GM18520 (cell line): ENCODE results near the gene LRRTM2.
"Not testable (repeated sequence)": the region's sequence is repeated elsewhere in the genome, so short reads cannot be mapped to it uniquely, and the experiment has no call there.

Experiments used
- ATAC-seq: cut with Tn5 transposase; IDR thresholded peaks from one replicate; pipeline ENCODE4 v1.9.1; 2021; ENCODE audit not compliant: unreplicated experiment

The LRRTM2 gene

DNA sequence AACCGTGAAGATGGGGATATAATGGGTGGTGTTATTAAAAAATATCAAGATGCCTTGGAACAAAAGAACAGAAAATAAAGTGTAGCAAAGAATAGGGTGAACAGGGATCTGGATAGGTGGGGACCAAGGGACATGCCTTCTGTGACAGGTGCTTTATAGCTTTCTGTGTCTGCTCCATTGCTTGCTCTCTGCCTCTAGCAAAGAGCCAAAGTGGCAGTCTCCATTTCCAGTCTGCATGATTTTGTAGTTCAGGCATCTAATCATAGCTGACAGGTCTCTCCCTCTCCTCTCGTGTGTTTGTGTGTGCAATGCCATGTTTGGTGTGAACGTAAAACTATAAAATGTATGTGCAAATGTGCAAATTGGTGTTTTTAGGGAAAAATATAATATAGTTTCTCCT is 35.0 kb downstream of the LRRTM2 start:
- no peak for ATAC-seq

DNA sequence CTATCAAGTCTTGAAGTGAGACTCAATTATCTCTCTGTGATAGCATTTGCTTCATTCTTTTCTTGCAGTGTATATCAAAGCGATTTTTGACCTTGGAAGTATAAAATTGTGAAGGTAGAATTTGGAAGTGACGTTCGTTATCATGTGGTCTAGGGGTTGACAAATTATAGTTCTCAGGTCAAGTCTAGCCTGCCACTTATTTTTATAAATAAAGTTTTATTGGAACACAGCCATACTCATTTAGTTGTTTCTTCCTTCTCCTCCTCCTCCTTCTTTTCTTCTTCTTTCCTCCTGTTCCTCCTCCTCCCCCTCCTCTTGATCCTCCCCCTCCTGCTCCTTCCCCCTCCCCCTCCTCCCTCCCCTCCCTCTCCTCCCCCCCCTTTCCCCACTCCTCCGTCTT is 38.0 kb downstream of the LRRTM2 start:
- no peak for ATAC-seq

DNA sequence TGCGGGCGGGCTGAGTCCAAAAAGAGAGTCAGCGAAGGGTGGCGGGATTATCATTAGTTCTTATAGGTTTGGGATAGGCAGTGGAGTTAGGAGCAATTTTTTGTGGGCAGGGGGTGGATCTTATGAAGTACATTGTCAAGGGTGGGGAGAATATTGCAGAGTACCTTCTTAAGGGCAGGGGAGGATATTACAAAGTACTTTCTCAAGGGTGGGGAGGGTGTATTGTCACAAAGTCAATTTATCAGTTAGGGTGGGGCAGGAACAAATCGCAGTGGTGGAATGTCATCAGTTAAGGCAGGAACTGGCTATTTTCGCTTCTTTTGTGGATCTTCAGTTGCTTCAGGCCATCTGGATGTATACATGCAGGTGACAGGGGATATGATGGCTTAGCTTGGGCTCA is 40.3 kb downstream of the LRRTM2 start:
- not testable (repeated sequence) for ATAC-seq

DNA sequence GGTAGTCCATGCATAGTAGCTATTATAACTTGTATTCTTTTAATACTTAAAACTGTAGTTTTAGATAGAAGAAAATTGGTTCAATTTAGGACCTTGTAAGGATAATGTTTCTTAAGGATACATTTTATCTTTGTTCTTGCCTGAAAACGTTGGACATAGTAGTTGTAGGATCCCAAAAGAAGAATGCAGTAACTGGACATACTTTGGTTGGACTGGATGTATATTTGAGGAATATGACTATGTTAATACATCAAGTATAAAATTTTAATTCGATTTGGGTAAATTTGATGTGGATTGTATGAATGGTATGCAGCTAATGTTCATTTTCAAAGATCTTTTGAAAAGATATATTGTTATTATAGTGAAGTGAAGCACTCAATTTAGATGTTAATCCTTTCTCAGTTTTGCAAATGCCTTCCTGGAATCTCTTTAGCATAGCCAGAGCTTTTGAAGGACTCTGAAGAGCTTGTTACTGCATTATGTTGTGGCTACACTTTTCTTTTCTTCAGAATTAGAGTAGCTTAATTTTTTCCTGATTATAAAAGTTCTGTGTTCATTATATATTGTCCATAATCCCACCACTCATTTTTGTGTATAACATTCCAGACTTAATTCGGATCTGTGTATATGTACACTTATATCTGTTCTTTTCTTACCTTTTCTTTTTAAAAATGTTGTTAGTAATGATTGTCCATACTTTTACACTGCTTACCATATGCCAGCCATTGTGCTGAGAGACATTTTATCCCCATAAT is 41.2 kb downstream of the LRRTM2 start:
- ATAC-seq, result no peak

DNA sequence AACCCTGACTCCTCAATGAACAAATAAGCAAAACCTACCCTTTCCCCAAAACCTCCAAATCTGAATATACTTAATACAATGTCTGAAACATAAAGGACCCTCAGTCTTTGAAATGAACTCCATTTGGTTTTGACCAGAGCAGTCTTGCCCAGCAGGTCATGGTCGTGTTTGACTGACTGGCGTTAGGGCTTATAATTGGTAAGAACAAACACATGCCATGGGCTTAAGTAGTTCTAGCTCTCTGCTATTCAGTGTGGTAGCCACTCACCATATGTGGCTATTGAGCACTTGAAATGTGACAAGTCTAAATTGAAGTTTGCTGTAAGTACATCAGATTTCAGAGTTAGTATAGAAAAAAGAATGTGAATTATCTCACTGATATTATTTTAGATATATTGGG is 42.1 kb downstream of the LRRTM2 start:
- ATAC-seq, result no peak

DNA sequence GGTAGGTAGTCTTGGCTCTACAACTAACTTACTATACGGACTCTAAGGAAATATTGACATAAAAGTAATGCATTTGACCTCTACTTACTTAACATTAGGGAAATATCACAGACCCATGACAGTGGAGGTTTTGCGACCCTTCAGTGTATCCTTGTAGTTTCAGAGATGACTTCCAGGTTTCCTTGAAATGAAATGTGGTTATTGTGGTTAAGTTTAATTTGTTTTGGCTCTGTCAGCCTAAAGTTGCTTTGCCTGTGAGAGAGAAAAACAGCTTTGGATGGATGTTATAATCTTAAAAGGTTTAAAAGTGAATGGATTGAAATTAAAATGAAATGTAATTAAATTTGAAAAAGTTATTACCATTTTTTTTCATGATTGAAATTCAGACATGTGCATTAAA is 42.9 kb downstream of the LRRTM2 start:
- ATAC-seq, result no peak

DNA sequence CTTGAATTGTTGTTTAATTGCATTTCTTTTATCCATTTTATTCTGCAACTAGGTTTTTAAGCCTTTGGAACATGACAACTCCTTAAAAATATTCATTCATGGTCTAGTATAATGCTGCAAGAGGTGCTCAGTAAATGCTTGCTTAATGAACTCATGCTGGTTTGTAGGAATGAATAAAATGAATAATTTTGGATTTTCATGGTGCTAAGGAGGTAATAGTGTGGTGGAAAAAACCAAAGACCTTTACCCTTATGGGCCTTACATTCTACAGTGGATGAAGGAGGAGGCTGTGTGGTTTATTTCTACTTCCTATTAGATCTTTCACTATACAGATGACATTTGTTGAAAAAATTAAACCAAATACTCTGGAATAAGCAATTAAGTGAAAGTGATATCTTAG is 43.4 kb downstream of the LRRTM2 start:
- no peak for ATAC-seq

DNA sequence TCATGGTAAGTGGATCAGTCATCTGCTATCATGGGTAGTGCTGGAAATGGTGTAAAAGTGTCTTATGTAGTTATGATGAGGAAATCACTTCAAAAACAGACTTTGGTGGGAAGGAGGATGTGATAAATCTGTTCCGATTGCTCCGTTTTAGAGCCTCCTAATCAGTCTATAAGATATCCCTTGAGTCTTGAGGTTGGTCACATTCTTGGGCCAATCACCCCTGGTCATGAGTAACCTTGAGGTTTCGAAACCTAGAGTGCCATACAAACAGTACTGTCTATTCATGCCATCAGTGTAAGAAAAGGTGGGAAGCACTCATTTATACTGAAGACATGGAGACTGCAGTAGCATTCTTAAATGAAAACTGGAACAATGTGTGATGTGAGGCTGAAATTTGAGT is 45.8 kb downstream of the LRRTM2 start:
- no peak for ATAC-seq

DNA sequence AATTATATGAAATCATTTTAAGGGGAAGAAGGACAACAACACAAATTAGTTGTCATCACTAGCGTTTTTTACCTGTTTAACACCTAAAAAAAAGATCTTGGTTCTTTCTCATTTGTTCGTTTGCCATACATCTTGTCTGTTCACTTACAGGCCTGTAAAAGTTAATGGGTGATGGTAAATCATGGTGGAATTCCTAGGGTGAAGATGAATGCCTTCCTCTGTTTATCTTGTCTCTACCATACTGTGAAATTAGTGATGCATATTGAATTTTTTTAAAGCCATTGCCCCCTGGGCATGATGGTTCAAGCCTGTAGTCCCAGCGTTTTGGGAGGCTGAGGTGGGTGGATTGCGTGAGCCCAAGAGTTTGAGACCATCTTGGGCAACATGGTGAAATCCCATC is 46.6 kb downstream of the LRRTM2 start:
- no peak for ATAC-seq

DNA sequence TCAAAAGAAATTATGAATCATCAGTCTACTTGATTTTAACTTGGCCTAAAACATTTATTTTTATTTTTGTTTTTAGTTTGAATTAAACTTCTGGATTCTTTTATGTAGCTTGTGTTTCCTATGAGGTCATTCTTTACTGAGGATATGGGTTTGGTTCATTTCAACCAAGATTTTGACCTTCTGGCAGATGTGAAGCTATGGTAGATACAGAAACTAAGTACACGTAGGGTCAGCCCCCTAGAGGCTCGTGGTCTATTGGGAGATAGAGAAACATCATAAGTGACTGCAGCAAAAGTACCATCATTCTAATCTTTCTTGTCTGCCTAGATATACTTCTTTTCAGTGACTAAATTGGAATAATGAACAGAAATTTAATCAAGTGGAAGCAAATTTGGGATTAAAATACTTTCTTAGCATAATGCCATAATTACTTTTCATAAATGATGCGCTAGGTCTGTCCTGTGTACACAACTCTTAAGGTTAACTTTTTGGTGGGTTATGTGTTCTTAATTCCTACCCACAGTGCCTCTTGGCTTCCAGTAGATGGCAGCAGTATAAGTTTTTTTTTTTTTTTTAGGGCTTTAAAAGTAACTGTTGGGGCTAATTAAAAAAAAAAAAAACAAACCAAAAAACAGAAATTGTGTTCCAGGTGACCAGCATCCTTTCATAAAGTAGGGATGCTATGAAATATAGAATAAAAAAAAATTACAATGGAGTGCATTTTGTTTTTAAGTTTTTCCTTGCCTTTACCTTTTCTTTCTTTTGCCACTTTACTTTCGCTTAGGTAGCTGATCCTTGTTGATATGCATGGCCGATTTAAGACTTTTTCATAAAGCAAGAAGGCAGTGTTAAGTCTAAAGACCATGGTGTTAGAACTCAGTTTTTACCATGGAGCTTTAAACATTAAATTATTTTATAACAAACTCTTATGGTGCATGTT is 49.9 kb downstream of the LRRTM2 start:
- ATAC-seq, result no peak

DNA sequence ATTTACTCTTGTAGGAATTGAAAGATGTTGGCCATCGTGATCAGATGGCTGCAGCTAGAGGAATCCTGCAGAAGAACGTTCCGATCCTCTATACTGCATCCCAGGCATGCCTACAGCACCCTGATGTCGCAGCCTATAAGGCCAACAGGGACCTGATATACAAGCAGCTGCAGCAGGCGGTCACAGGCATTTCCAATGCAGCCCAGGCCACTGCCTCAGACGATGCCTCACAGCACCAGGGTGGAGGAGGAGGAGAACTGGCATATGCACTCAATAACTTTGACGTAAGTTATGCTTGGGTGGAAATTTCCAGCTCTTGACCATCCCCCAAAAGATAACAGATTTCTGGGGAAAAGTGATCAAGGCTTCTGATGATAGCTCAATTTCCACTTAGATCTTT is 50.6 kb downstream of the LRRTM2 start:
- no peak for ATAC-seq

DNA sequence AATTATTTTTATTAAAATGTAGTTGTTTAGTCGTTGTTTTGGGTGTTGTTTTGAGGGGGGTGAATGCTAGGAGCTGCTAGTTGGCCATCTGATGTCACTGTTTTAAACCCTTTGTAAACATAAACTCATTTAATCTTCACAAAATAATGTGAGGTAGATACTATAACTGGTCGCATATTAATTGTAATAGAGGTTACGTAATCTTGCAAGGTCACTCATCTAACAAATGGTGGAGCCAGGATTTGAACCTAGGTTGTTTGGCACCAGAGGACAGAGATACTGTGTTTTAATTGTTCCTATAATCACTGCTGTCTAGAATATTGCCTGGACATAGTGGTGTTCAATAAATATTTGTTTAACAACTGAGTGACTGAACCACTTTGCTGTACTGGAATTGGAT is 54.4 kb downstream of the LRRTM2 start:
- ATAC-seq, result no peak

DNA sequence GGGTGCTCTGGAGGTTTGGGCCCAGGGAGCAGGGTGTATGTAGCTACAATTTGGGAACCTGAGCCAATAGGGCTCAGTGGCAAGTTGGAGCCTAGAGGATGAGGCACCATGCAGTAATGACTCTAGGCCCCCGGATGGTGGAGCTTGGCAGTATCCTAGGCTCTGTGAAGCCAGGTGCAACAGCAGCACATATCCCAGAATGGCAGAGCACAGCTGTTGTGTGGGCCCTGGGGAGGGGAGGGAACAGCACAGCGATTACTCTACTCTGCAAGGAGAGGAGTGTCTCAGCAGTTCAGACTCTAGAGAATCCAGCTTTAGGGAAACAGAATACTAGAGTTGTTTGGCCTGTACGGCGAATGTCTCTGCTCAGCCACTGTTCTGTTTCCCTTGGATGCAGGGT is 56.1 kb downstream of the LRRTM2 start:
- ATAC-seq, result no peak
